Effector memory CD4-positive, alpha-beta T cell (primary cell): Measurements from ENCODE around the gene DLX1.
A peak's percentile ranks its signal among the peaks of the same experiment; 100 is the strongest.

Experiments used
- DNase-seq, 3 donors: peaks; one replicate each; pipeline ENCODE4 v3.0.0-alpha.2; 2020
- H3K27ac ChIP-seq: 2 replicates; pipeline ENCODE4 v1.7.0; 2013; ENCODE audit warnings: mild to moderate bottlenecking, low read length, moderate library complexity; ENCODE audit not compliant: insufficient read depth, poor library complexity, severe bottlenecking
- H3K27me3 ChIP-seq: replicated peaks from 2 replicates; pipeline ENCODE4 v1.7.0; 2013; ENCODE audit warnings: mild to moderate bottlenecking, low read length; ENCODE audit not compliant: insufficient read depth, control insufficient read depth, poor library complexity, severe bottlenecking
- H3K36me3 ChIP-seq: 2 replicates; pipeline ENCODE4 v1.7.0; 2013; ENCODE audit warnings: mild to moderate bottlenecking, low read length, moderate library complexity; ENCODE audit not compliant: control insufficient read depth, insufficient read depth
- H3K4me1 ChIP-seq: 2 replicates; pipeline ENCODE4 v1.7.0; 2013; ENCODE audit warnings: low read length, mild to moderate bottlenecking; ENCODE audit not compliant: control insufficient read depth, insufficient read depth, poor library complexity, severe bottlenecking
- H3K4me3 ChIP-seq: 2 replicates; pipeline ENCODE4 v1.7.0; 2013; ENCODE audit warnings: low read length, low read depth, mild to moderate bottlenecking; ENCODE audit not compliant: insufficient read depth, poor library complexity, severe bottlenecking
- H3K9me3 ChIP-seq: 2 replicates; pipeline ENCODE4 v1.7.0; 2013; ENCODE audit warnings: mild to moderate bottlenecking, low read length, moderate library complexity; ENCODE audit not compliant: control insufficient read depth

Gene DLX1

GRCh38 chr2:172098287-172098649 lies 13.0 kb downstream of the DLX1 start:
- Histone ChIP-seq H3K9me3 (no peaks in the 10 kb centered on the region), H3K27ac (no peak overlapping the region), H3K27me3 (peaks cover 99% of the 10 kb centered on the region), H3K36me3 (no peaks in the 10 kb centered on the region), H3K4me1 (peaks cover 84% of the 10 kb centered on the region), H3K4me3 (no peak overlapping the region)
- no peak for DNase-seq

GRCh38 chr2:172098650-172099471 lies 13.6 kb downstream of the DLX1 start:
- Histone ChIP-seq H3K9me3 (no peaks in the 10 kb centered on the region), H3K4me3 (no peak overlapping the region), H3K27ac (no peak overlapping the region), H3K27me3 (peaks cover 98% of the 10 kb centered on the region), H3K36me3 (no peaks in the 10 kb centered on the region), H3K4me1 (peaks cover 88% of the 10 kb centered on the region)
- DNase-seq = peak in 2 of 3 donors; percentile 27 to 29

GRCh38 chr2:172099472-172100079 lies 14.3 kb downstream of the DLX1 start:
- Histone ChIP-seq H3K4me3 (no peak overlapping the region), H3K36me3 (no peaks in the 10 kb centered on the region), H3K27me3 (peaks cover 98% of the 10 kb centered on the region), H3K27ac (no peak overlapping the region), H3K4me1 (peaks cover 83% of the 10 kb centered on the region), H3K9me3 (no peaks in the 10 kb centered on the region)
- no peak for DNase-seq

- no peak overlapping the region for H3K27ac ChIP-seq
- H3K4me1 ChIP-seq = peaks cover 76% of the 10 kb centered on the region
- H3K4me3 ChIP-seq = no peak overlapping the region
- H3K36me3 ChIP-seq = no peaks in the 10 kb centered on the region
- DNase-seq = no peak
- no peaks in the 10 kb centered on the region for H3K9me3 ChIP-seq
- H3K27me3 ChIP-seq = peaks cover 97% of the 10 kb centered on the region
These were observed 15.0 kb downstream of the DLX1 start for GRCh38 chr2:172100080-172100934.

GRCh38 chr2:172100935-172101820 lies 15.9 kb downstream of the DLX1 start:
- DNase-seq = no peak
- H3K36me3 ChIP-seq = no peaks in the 10 kb centered on the region
- H3K9me3 ChIP-seq = no peaks in the 10 kb centered on the region
- peak overlapping the region; percentile 48 for H3K4me3 ChIP-seq
- peaks cover 75% of the 10 kb centered on the region for H3K4me1 ChIP-seq
- peaks cover 97% of the 10 kb centered on the region for H3K27me3 ChIP-seq
- no peak overlapping the region for H3K27ac ChIP-seq

- H3K9me3 ChIP-seq = no peaks in the 10 kb centered on the region
- no peak for DNase-seq
- peaks cover 73% of the 10 kb centered on the region for H3K4me1 ChIP-seq
- H3K4me3 ChIP-seq = peak overlapping the region; percentile 48
- no peaks in the 10 kb centered on the region for H3K36me3 ChIP-seq
- H3K27ac ChIP-seq = no peak overlapping the region
- peaks cover 97% of the 10 kb centered on the region for H3K27me3 ChIP-seq
These were observed 16.6 kb downstream of the DLX1 start for GRCh38 chr2:172101821-172102390.

GRCh38 chr2:172102391-172103359 lies 17.4 kb downstream of the DLX1 start, which contains the start of gene DLX2:
DLX2 (minus strand) TSS chr2:172102900; CDS start chr2:172102538, 362 bp downstream.
- DNase-seq = peak; percentile 45 to 60 (median 58)
- Histone ChIP-seq H3K27ac (no peak within 1 kb of the TSS), H3K9me3 (no peaks in the 10 kb centered on the region), H3K4me1 (peaks cover 68% of the 10 kb centered on the region), H3K36me3 (no peaks in the 10 kb centered on the region), H3K27me3 (peaks cover 96% of the 10 kb centered on the region), H3K4me3 (peak within 1 kb of the TSS; percentile 48)

GRCh38 chr2:172103471-172104272 lies 18.4 kb downstream of the DLX1 start:
- Histone ChIP-seq H3K4me3 (no peak overlapping the region), H3K27ac (no peak overlapping the region), H3K36me3 (no peaks in the 10 kb centered on the region), H3K4me1 (peaks cover 69% of the 10 kb centered on the region), H3K9me3 (no peaks in the 10 kb centered on the region), H3K27me3 (peaks cover 95% of the 10 kb centered on the region)
- DNase-seq = peak; percentile 36 to 56 (median 47)
